ENCODE results near the gene ARHGAP28. TPM values are rescaled to one million over a fixed set of nuclear protein-coding genes. Genes with fewer than 3 reads are reported as not detected.

ARHGAP28 gene
- total RNA-seq, 1 experiment from 2014 or later = 118 TPM

DNA sequence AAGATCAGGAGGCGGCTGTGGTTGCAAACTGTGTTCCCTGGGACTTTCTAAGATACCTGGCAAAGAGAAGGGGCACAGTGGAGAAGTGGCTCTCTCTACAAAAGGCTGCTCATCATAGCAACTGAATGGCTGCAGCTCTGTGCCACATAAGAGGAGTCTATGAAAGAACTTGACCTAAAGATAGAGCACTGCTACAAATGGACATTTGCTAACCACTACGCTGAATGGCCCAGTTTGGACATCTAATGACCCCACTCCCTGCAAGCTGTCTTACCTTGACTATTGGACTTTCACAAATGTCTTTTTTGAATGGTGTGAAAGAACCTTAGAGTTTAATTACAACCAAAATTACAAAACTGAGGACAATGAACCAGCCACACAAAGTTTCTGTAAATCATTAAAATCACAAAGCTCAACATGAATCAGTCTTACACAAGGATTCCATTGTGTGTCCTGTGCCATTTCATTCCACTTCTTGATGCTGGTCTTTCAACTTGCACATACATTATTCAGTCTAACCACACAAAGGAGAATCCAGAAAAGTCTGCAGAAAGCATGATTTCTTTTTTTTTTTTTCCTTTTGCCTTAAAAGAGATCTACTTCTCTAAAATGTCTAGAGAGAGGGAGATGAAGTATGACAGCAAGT lies 234.1 kb downstream of the ARHGAP28 start:
- Histone ChIP-seq H3K9me3 (no peaks in the 10 kb centered on the region), H3K4me1 (peaks cover 12% of the 10 kb centered on the region; the same call in 1 of the 2 replicates), H3K36me3 (ENCODE audit: control insufficient read depth, insufficient read depth, low read length) (peaks cover 8% of the 10 kb centered on the region), H3K4me3 (ENCODE audit: low read depth, low read length) (no peak overlapping the region), H3K27me3 (replicated peaks; ENCODE audit: control insufficient read depth, insufficient read depth, low read length) (no peaks in the 10 kb centered on the region)
- no TSS peak for BruUV-seq (replicated peaks)
- peaks cover 48% of the 10 kb centered on the region for H3K36me3 Mint-ChIP-seq (ENCODE audit: insufficient read depth, unreplicated experiment)
- ChIA-PET CTCF (no interaction called here), POLR2A (no interaction called here)
- no peak overlapping the region for H3K27ac Mint-ChIP-seq (ENCODE audit: unreplicated experiment)
- TF ChIP-seq, protein P1, sequence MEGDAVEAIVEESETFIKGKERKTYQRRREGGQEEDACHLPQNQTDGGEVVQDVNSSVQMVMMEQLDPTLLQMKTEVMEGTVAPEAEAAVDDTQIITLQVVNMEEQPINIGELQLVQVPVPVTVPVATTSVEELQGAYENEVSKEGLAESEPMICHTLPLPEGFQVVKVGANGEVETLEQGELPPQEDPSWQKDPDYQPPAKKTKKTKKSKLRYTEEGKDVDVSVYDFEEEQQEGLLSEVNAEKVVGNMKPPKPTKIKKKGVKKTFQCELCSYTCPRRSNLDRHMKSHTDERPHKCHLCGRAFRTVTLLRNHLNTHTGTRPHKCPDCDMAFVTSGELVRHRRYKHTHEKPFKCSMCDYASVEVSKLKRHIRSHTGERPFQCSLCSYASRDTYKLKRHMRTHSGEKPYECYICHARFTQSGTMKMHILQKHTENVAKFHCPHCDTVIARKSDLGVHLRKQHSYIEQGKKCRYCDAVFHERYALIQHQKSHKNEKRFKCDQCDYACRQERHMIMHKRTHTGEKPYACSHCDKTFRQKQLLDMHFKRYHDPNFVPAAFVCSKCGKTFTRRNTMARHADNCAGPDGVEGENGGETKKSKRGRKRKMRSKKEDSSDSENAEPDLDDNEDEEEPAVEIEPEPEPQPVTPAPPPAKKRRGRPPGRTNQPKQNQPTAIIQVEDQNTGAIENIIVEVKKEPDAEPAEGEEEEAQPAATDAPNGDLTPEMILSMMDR (IDR thresholded peaks at IDR 0.05; ENCODE audit: insufficient read depth in 1 of 2, low read depth in 1 of 2, low read length in 1 of 2, severe bottlenecking in 1 of 2, unreplicated experiment in 1 of 2) = no peak
- H3K4me1 Mint-ChIP-seq (ENCODE audit: low read depth, unreplicated experiment) = no peaks in the 10 kb centered on the region
- H3K9me3 Mint-ChIP-seq (ENCODE audit: unreplicated experiment) = no peaks in the 10 kb centered on the region
- intact Hi-C loops (cut with micrococcal nuclease; ENCODE audit: unreplicated experiment) = no loop called here
- no peaks in the 10 kb centered on the region for H3K27me3 Mint-ChIP-seq (ENCODE audit: insufficient read depth, unreplicated experiment)
- H3K4me3 Mint-ChIP-seq (ENCODE audit: unreplicated experiment) = no peak overlapping the region
- no peak for DNase-seq

Measured in Caco-2 (cell line).